DOHH2 (cell line): ENCODE data around the gene OXNAD1.

Source experiments
- H3F3A ChIP-seq: fragments of 200-600 bp; sonication (generic), shearing (Covaris generic); 2 replicates; pipeline ENCODE4 v1.6.0; 2016; ENCODE audit warnings: antibody characterized with exemption, mild to moderate bottlenecking; ENCODE audit not compliant: control insufficient read depth, insufficient read depth
- H3K27ac ChIP-seq: fragments of 200-600 bp; sonication (generic); 2 replicates; pipeline ENCODE4 v1.5.1; 2014; ENCODE audit warnings: low read depth, mild to moderate bottlenecking, low read length, moderate library complexity
- H3K27me3 ChIP-seq: fragments of 200-600 bp; sonication (generic); 2 replicates; pipeline ENCODE4 v1.6.1; 2014; ENCODE audit warnings: mild to moderate bottlenecking, low read length, mixed read lengths; ENCODE audit not compliant: control insufficient read depth
- H3K36me3 ChIP-seq: fragments of 200-600 bp; sonication (generic); 2 replicates; pipeline ENCODE4 v1.6.1; 2014; ENCODE audit warnings: mild to moderate bottlenecking, low read length, moderate library complexity, mixed read lengths; ENCODE audit not compliant: control insufficient read depth
- H3K4me1 ChIP-seq: fragments of 200-600 bp; sonication (generic); 2 replicates; pipeline ENCODE4 v1.6.1; 2014; ENCODE audit warnings: mild to moderate bottlenecking, low read length, mixed read lengths; ENCODE audit not compliant: control insufficient read depth
- H3K4me2 ChIP-seq: fragments of 200-600 bp; sonication (generic); 2 replicates; pipeline ENCODE4 v1.6.0; 2014; ENCODE audit warnings: mild to moderate bottlenecking, low read length, moderate library complexity
- H3K4me3 ChIP-seq: fragments of 200-600 bp; sonication (generic); 2 replicates; pipeline ENCODE4 v1.5.1; 2014; ENCODE audit warnings: mild to moderate bottlenecking, low read length, mixed read lengths
- H3K79me2 ChIP-seq: fragments of 200-600 bp; sonication (generic); 2 replicates; pipeline ENCODE4 v1.6.1; 2014; ENCODE audit warnings: mild to moderate bottlenecking, low read length, mixed read lengths; ENCODE audit not compliant: control insufficient read depth
- H3K9me2 ChIP-seq: fragments of 200-600 bp; sonication (generic); replicated peaks from 2 replicates; pipeline ENCODE4 v1.6.1; 2014; ENCODE audit warnings: mild to moderate bottlenecking, low read length, mixed read lengths; ENCODE audit not compliant: control insufficient read depth
- H3K9me3 ChIP-seq: fragments of 200-600 bp; sonication (generic); 2 replicates; pipeline ENCODE4 v1.6.1; 2014; ENCODE audit warnings: antibody characterized with exemption, low read length, mixed read lengths; ENCODE audit not compliant: control insufficient read depth, insufficient read depth
- H4K20me1 ChIP-seq: fragments of 200-600 bp; sonication (generic); 2 replicates; pipeline ENCODE4 v1.6.0; 2014; ENCODE audit warnings: low read depth, mild to moderate bottlenecking, antibody characterized with exemption, low read length, moderate library complexity; ENCODE audit not compliant: control insufficient read depth, insufficient read depth
- EZH2phosphoT487 ChIP-seq: fragments of 200-600 bp; sonication (generic); IDR thresholded peaks from 2 replicates; pipeline ENCODE4 v1.6.1; 2017; ENCODE audit warnings: borderline replicate concordance, mild to moderate bottlenecking, antibody characterized with exemption, low read length, moderate library complexity, mixed read lengths
- TF ChIP-seq, protein P1 (sequence below): fragments of 200-600 bp; sonication (generic); IDR thresholded peaks from one replicate; pipeline ENCODE4 v1.5.1; 2014; ENCODE audit warnings: antibody characterized with exemption, mild to moderate bottlenecking, low read depth, low read length; ENCODE audit not compliant: poor library complexity, severe bottlenecking

Gene OXNAD1

DNA sequence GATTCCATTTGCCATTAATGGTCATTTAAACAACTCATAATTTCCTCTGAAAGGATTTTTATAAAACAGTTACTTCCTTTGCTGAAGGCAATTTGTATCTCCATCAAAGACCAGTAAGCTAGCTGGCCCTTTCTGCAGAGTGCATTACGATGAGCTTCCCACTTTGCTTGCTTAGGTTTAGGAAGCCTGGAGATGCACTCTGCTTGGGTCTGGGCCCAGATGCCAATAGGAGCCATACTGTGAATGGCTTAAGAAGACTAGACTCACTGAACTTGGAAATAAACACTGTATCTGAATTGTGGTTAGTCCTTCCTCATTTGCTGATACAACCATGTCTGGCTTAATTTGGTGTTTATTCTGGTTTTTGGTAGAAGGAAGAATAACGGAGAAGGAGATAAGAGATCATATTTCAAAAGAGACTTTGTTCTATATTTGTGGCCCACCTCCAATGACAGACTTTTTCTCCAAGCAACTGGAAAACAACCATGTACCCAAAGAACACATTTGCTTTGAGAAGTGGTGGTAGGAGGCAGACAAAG is 38.1 kb downstream of the OXNAD1 start:
- Histone ChIP-seq H3K4me2 (no peak overlapping the region), H3K79me2 (no peaks in the 10 kb centered on the region), H3K9me2 (no peaks in the 10 kb centered on the region), H3K4me1 (peaks cover 25% of the 10 kb centered on the region), H3F3A (peaks cover 45% of the 10 kb centered on the region), H3K4me3 (no peak overlapping the region), H4K20me1 (no peaks in the 10 kb centered on the region), H3K27me3 (no peaks in the 10 kb centered on the region), H3K36me3 (peaks cover 58% of the 10 kb centered on the region), H3K9me3 (no peaks in the 10 kb centered on the region), H3K27ac (no peak overlapping the region)
- TF ChIP-seq EZH2phosphoT487 = no peak
- TF ChIP-seq, protein P1, sequence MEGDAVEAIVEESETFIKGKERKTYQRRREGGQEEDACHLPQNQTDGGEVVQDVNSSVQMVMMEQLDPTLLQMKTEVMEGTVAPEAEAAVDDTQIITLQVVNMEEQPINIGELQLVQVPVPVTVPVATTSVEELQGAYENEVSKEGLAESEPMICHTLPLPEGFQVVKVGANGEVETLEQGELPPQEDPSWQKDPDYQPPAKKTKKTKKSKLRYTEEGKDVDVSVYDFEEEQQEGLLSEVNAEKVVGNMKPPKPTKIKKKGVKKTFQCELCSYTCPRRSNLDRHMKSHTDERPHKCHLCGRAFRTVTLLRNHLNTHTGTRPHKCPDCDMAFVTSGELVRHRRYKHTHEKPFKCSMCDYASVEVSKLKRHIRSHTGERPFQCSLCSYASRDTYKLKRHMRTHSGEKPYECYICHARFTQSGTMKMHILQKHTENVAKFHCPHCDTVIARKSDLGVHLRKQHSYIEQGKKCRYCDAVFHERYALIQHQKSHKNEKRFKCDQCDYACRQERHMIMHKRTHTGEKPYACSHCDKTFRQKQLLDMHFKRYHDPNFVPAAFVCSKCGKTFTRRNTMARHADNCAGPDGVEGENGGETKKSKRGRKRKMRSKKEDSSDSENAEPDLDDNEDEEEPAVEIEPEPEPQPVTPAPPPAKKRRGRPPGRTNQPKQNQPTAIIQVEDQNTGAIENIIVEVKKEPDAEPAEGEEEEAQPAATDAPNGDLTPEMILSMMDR = no peak

- Histone ChIP-seq H3K27me3 (no peaks in the 10 kb centered on the region), H3K4me2 (no peak overlapping the region), H3K4me1 (peaks cover 25% of the 10 kb centered on the region), H3F3A (peaks cover 58% of the 10 kb centered on the region), H3K9me2 (no peaks in the 10 kb centered on the region), H4K20me1 (no peaks in the 10 kb centered on the region), H3K27ac (no peak overlapping the region), H3K36me3 (peaks cover 55% of the 10 kb centered on the region), H3K79me2 (no peaks in the 10 kb centered on the region), H3K9me3 (no peaks in the 10 kb centered on the region), H3K4me3 (no peak overlapping the region)
- no peak for TF ChIP-seq EZH2phosphoT487
- TF ChIP-seq, protein P1 = no peak
Measured at GRCh38 chr3:16304061-16305010, 39.3 kb downstream of the OXNAD1 start.

- no peaks in the 10 kb centered on the region for H4K20me1 ChIP-seq
- no peaks in the 10 kb centered on the region for H3K9me3 ChIP-seq
- H3K9me2 ChIP-seq = no peaks in the 10 kb centered on the region
- TF ChIP-seq, protein P1 = no peak
- H3K4me1 ChIP-seq = peaks cover 19% of the 10 kb centered on the region
- H3K27me3 ChIP-seq = no peaks in the 10 kb centered on the region
- H3K4me3 ChIP-seq = no peak overlapping the region
- H3F3A ChIP-seq = peaks cover 65% of the 10 kb centered on the region
- H3K79me2 ChIP-seq = no peaks in the 10 kb centered on the region
- peaks cover 56% of the 10 kb centered on the region for H3K36me3 ChIP-seq
- no peak overlapping the region for H3K4me2 ChIP-seq
- no peak overlapping the region for H3K27ac ChIP-seq
Measured at GRCh38 chr3:16305111-16305541, 40.1 kb downstream of the OXNAD1 start.
